Hypothalamus (tissue), 51 donors: ENCODE data around the gene TEPSIN.
A peak's percentile ranks its signal among the peaks of the same experiment; 100 is the strongest.

Experiments
- DNase-seq, 51 donors: peaks; one replicate each; lab custom pipeline; 2025; lab: John Stamatoyannopoulos, UW

Gene TEPSIN

DNA sequence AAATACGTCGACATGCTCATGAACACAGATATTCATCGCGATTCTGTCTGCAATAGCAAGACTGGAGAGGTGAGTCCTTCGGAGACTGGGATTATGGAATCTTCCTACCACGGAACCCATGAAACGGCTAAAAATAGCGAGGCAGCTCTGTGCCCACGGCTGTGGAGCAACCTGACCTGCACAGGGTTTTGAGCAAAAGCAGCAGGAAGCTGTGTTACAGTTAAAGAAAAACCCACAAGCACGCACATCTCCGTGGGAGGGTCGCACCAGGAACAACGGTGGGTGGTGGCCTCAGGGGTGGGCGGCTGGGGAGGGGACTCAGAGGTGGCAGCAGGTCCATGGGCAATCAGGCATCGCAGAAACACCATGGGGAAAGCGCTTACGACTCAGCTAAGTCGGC lies 31.4 kb upstream of the TEPSIN start:
- DNase-seq = no peak

DNA sequence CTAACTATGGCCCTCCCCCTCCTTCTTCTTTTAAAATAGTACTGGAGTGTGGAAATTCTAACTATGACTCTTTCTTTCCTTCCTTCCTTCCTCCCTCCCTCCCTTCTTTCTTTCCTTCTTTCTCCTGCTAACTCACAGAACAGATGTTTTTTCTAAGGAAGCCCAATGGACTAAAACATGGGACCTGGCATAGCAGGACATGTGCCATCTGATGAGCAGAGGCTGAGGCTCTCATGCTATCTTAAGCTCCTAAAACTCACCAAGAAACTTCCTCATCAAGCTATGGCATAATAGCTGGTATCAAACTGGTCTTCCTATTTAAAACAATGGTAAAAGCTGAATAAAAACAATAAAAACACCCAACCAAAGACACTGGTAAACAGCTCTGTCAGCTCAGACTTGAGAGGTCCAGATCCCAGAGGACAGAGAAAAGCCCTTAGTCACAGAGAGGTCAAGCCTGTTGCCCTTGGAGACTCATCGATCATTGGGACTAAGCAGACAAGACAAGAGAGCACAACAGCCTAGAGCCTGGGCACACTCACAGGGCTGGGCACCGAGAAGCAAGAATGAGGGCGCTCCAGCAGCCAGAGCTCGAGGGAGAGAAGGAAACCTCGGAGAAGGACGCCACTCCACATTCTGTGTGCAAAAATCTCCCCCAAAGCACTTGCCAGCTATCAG lies 28.7 kb upstream of the TEPSIN start:
- no peak for DNase-seq

DNA sequence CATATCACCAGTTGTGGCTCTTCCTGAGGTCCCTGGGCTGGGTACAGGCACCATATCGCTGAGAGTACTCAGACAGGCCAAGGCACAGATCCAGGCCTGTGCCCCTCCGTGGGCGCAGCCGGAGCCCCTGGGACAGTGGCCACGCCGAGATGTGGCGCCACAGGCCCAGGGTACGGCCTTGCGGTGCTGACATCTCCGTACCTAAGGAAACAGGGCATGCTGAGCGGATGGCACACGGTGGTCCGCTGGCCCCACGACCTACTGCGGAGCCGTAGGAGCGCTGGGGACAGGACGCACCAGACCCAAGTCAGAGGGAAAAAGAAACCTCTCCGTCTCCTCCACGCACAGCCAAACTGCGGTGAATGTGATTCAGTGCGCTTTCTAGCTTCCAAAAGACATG lies 26.7 kb upstream of the TEPSIN start:
- DNase-seq = no peak

DNA sequence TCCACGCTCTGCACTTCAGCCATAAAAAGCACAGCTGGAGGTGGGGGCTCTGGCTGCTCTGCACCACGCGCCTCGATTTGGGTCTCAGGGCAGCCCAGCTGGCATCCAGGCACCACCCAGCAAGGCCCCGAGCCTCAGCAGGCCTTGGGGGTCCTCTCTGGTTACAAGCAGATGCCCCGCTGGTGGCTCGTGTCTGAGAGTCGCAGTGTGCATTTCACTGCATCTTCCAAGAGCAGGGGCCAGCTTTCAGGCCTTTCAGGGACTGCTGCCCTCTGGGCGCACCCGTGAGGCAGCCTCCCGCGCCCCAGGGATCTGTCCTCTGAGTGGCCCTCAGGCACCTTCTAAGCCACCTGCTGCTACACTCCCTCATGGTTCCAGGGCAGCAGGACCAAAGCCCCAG lies 25.8 kb upstream of the TEPSIN start:
- DNase-seq = no peak

DNA sequence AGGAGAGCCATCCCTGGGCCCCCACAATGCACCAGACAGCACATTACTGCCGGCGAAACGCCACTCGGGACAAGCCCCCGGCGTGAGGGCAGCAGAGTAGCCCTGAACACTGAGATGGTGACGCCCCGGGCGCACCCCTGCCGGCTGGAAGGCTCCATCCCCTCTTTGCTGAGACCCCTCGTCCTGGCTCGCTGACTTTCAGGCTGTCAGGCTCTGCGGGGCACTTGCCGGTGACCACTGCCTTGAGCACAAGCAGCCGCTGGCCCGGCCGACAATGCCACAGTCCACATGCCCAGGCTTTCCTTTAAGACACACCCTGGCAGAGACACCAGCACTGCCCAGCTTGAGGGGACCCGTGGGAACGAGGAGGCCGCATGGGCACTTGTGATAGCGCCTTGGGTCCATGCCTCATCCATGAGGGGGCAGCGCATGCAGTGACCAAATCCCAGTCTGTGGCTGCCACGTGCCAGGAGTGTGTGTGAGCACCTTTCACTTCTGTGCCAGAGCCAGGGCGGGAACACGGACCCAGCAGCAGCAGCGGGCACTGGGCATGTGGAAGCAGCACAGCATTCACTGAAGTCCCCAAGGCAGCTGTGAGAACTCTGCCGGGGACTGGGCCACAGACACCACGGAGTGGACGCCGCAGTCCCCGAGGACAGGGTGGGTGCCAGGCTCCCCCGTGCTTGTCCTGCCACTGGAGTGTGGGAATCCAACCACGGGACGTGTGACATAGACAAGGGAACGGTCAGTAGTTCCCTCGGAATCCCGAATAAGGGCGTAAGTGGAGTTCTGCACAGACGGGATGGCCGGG lies 24.7 kb upstream of the TEPSIN start:
- DNase-seq = no peak

DNA sequence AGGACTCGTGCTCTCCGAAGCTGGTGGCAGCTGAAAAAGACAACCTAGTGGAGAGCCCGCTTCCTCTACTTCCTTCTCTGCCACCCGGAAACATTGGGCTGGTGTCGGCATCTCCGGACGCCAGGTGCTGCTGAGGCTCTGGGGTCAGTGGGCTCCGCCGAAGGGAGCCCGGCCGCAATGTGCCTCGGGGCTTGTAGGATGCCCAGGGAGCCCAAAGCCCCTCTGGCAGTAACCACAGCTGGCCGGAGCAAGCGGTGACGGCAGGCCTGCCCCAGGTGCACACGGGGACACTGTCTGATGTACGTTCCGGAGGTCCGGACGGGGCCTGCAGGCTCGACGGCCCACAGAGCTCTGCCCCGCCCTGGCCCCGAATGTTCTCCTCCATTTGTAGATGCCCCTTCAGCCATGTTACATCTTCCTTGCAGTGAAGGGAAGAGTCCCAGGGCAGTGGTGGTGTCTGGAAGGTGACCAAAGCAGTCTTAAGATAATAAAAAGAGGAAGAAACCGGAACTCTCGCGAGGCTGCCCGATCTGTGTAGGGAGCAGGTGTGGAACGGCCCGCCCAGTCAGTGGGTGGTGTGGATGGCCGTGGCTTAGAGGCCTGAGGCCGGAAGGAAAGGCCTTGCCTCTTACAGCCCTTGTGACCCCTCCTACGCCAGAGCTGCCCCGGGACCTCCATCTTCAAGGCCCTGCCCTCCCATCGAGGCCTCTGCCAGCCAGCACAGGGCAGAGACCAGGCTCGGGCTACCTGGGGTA lies 22.9 kb upstream of the TEPSIN start:
- DNase-seq = no peak

DNA sequence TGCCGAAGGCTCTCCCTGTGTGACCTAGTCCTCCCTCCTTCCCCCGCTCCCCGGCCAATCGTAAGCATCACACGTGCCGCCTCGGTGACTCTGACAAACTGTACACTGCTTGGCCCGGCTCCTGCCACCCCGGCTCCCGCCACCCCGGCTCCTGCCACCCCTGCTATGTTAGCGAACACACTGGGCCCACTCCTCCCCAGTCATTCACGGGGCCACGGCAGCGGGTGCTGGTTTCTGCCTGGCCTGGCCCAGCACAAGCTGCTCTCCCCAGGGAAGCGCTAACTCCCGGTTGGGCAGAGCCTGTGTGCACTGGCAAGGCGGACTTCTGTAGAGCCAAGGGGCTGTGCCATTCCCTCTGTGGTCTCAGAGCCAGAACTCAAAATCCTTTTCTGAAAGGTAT lies 22.2 kb upstream of the TEPSIN start:
- DNase-seq = no peak

DNA sequence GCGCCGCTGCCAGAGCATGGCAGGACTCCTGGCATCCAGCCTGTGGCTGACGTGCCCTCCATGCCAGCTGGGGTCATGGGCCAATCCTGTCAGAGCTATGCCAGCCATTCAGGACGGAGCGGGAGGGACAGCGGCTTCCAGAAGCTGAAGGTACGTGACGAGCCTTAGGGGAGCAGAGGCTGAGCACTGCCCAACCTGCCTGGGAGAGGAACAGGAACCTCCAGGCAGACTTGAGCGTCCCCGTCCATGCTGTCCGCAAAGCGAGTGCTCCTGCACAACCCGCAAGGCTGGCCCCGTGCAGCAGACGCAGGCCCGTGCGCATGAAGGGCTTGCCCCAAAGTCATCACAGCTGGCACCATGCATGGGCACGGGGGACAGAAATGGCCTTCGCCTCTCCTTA lies 21.8 kb upstream of the TEPSIN start:
- no peak for DNase-seq

DNA sequence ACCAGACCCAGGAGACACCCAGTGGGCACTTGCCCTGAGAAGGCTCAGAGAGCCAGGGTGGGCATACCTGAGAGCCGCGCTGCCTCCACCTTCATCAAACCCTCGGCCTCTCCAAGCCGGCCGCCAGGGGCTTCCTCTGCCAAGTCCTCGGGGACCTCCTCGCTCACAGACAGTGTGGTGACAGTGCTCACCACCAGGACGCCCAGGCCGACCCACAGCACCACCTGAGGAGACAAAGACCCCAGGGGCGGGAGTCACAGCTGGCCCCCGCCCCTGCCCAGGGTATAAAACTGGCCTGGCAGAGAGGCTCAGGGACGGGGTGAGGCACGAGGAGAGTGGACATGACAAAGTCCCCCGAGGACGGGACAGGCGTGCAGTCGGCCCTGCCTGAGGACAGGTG lies 21.3 kb upstream of the TEPSIN start:
- DNase-seq = no peak

DNA sequence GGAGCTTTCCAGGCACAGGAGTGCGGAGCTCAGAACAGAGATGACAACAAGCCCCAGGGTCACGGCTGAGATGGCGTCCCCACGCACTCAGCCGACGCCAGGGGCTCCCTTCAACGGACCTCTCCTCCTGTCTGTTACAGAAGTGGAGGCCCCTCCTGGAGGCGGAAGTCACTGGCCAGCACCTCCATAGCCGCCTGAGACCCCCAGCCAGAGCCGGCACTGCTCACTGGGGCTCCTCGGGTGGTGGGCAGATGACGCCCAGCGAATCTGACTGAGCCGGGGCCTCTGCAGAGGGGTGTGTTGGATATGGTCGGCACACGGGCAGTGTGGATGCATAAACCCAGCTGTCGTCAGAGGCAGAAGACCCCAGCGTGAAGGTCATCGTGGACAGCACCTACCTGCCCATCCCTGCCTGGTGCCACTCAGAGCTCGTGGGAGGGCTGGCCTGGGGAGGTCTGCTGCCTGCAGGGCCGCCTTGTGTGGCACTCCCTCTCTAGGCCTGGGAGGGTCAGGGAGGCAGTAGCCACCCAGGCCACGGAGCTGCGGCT lies 20.3 kb upstream of the TEPSIN start:
- DNase-seq = no peak

DNA sequence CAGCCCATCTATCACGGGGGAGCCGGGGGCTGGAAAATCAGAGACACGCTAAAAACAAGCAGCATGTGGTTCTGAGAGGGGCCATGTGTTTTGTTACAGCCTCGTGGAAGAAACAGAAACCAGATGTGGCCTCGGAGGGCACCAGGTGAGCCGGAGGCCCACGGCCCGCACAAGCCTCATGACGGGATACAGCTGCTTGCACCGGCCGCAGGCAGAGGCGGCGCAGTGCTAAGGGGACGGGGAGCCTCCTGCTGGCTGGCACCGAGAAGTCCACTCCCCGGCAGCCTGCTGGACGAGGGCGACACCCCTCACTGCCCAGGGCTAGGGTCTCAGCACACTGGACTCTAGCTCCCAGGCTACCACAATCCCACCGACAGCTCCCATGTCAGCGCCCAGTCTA lies 19.4 kb upstream of the TEPSIN start:
- DNase-seq = no peak

DNA sequence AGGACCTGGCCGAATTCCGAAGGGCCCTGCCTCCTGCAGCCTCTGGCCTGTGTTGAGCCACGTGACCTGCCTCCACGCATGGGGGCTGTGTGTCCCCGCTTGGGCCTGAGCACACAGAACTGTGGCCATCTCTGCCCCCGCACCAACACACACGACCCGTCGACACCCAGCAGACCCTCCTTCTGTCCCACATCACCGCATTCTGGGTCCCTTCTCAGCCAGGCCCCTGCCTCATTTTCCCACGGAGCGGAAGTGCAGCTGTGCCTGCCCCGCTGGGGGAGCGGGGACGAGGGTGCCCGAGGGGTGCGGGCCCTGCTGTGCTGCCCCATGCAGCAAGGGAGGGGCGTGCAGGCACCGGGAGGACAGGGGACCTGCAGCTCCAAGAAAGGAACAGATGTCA lies 18.7 kb upstream of the TEPSIN start:
- DNase-seq = no peak

DNA sequence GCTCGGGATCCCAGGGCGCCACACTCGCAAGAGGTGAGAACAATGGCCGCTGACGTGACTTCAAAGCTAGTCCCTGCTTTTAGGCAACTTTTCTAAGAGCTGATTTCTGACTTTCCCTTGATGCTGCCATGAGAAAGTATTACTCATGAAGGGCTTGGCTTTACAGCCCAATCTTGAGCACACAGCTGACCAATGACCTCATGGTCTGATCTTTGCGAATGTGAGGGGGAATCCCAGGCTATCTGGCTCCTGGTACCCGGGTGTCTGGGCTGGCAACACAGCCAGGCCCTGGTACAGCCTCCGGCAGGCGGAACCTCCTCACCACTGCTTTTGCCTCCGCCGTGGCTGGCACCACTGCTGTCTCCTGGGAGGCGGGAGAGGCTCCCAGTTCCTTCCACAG lies 17.8 kb upstream of the TEPSIN start:
- no peak for DNase-seq

DNA sequence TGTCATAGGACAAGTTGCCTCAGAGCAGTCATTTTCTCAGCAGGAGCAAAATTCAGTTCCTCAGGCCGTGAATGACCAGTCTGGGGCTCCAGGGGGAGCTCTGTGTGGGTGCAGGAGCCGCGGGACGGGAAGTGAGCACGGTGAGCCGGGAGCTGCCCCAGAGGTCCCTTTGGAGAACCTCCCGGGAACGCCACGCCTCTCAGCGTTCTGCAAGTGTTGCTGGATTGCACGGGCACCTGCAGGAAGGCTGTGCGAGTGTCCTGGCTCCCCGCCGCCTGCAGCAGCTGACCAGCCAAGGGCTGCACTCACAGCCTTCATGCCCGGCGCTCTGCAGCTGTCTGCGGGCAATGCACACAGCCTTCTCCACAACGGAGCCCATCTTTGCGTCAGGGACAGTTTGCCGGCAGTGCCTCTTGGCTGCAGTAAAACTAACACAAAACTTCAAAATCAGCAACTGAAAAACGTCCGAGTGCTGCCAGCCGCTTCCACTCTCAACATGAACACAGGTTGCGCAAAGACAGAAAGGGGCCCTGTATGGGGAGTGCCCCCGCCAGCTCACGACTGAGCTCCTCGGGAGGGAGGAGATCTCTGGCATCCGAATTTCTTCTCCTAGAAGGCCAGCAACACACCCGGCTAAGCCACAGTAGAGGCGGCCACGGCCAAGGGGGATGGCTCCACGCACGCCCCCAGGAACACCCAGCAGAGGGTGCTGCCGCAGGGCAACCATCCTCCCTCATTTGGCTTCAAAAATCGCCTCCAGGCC lies 16.3 kb upstream of the TEPSIN start:
- peak in 39 of 51 donors; percentile 7 to 63 (median 35) for DNase-seq

DNA sequence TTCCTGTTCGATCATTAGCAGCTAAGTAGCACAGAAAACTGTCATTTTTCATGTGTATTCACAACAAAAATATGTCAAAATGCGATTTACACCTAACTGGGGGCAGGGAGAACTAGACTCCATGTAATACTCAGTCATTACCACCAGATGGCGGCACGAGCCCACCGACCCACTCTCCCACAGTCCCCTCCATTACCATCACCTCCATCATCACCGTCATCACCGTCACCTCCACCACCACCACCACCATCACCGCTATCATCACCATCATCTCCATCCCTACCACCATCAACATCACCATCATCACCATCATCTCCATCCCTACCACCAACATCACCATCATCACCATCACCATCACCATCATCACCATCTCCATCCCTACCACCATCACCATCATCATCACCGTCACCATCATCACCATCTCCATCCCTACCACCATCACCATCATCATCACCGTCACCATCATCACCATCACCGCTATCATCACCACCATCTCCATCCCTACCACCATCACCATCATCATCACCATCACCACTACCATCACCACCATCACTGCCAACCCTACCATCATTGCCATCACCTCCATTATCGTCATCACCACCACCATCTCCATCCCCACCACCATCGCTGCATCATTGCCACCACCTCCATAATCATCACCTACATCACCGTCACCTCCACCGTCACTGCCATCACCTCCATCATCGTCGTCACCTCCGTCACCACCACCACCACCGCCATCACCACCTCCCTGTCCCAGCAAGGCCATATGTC lies 14.7 kb upstream of the TEPSIN start:
- DNase-seq = peak in 24 of 51 donors; percentile 5 to 59 (median 28)

DNA sequence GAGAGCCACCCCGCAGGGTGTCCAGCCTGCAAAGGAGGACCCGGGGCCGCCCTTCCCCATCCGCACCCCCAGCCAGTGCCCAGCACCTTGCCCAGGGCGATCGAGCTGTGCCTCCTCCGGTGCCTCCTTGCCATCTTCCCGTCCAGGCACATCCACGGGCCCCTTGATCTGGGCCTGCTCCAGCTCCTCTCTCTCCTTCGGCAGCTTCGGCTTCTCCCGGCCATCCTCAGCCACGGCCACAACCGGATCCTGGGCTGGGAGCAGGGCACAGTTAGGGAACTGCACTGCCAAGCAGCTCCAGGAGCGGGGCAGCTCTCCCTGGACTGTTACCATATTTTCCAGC lies 14.1 kb upstream of the TEPSIN start:
- DNase-seq = no peak

DNA sequence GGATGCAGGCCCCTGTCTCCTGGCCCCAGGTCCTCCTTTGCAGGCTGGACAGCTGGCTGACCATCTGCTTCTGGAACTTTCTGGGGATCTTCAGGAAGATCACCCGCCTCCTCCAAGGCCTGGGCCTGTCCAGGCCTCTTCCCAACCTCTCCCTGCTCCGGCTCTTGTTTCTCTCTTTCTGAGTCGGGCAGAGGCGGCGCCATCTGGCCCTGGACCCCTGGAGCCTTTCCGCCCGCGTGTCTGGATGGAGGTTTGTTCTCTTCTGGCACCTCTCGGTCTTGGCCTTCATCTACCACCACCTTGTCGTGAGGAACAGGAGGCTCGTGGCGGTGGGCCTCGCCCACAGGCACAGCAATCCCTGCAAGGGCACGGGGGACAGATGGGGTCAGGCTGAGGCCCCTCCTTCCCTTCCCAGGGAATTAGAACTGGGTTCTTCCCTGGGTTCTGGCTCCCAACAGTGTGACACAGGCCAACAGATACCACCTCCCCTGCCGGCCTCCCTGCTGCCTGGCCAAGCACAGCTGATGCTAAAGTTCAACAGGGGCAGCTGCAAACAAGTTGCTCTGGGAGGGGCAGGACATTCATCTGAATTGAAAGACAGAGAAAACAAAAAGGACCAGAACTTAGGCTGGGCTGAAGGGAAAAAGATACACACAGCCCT lies 13.6 kb upstream of the TEPSIN start:
- no peak for DNase-seq

DNA sequence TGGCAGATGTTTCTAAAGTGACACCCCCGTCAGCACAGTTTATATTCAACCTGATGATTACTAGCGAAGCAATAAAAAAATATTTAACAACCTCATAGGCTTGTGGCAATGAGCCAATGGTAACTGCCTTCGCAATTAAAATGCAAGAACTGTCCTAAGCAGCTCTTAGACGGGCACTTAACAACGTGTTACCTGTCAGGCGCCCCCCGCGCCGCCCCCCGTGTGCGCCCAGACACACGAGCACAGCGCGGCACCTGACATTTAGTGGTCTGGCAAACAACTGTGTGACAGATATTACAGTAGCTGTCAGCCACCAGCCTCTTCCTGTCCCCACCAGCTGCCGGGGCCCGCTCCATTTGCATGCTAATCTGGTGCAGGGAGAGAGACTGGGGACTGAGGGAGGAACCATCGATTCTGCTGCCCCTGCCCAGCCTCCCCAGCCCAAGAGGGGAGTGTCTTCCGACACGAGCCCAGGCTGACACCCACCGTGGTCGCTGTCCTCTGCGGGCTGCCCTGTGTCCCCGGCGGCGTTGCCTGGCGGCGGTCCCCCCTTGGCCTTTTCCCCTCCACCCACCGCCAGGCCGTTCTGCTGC lies 12.9 kb upstream of the TEPSIN start:
- no peak for DNase-seq

DNA sequence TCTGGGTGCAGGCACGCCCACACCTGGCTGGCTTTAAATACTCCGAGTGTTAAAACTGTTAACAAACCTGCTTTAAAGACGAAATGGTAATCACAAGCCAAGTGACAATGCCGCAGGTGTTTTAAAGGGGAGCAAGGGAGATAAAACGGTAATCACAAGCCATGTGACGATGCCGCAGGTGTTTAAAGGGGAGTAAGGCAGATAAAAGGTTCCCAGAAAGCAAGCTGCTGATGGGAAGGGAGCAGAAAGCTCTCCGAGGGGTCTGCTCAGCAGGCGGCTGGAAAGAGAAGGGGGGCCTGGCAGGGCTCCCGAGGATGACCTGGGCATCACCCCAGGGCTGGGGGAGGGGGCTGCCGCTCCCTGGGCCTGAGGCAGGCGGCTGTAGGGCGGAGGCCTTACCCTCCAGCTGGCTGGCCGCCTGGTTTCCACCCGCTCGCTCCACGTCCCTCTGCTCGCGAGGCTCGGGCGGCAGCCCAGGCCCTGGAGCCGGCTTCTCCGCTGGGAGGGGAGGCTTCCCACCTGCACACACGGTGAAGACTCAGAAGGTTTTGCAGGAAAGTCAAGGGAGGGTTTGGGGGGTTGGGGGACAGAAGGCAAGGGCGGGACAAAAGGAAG lies 12.3 kb upstream of the TEPSIN start:
- no peak for DNase-seq
